WI38 (cell line): ENCODE results near the gene GAPDH.
A peak's percentile ranks its signal among the peaks of the same experiment; 100 is the strongest.

Experiments
- H3K4me3 ChIP-seq: 2 replicates; pipeline ENCODE4 v1.5.1; 2011; ENCODE audit warnings: low read depth, mild to moderate bottlenecking, control low read depth, low read length
- CTCF ChIP-seq: IDR thresholded peaks from 2 replicates; pipeline ENCODE4 v1.5.1; 2012; ENCODE audit warnings: low read depth, mild to moderate bottlenecking, control low read depth, low read length

The GAPDH gene

GRCh38 chr12:6535960-6536847, 1.9 kb downstream of the GAPDH start:
- no peak for TF ChIP-seq CTCF
- peak overlapping the region; percentile 99 for H3K4me3 ChIP-seq

GRCh38 chr12:6536894-6537579, 2.7 kb downstream of the GAPDH start:
- H3K4me3 ChIP-seq = peak overlapping the region; percentile 99
- no peak for TF ChIP-seq CTCF

GRCh38 chr12:6537580-6538419, 3.5 kb downstream of the GAPDH start:
- TF ChIP-seq CTCF = peak; percentile 70
- H3K4me3 ChIP-seq = peak overlapping the region; percentile 99

- no peak for TF ChIP-seq CTCF
- H3K4me3 ChIP-seq = no peak overlapping the region
Observed at GRCh38 chr12:6538420-6539313, 4.3 kb downstream of the GAPDH start.

- no peak for TF ChIP-seq CTCF
- no peak overlapping the region for H3K4me3 ChIP-seq
Observed at GRCh38 chr12:6539314-6539682, 5.0 kb downstream of the GAPDH start.

GRCh38 chr12:6539707-6540134, 5.4 kb downstream of the GAPDH start:
- TF ChIP-seq CTCF = no peak

More at GRCh38 chr12:6539707-6540134, 5.4 kb downstream of the GAPDH start:
- H3K4me3 ChIP-seq = no peak overlapping the region
